Naive B cell (primary cell): ENCODE measurements around the gene MAN1C1. TPM values are rescaled to one million over a fixed set of nuclear protein-coding genes. Genes with fewer than 3 reads are reported as not detected.
"Not testable (repeated sequence)": the region's sequence is repeated elsewhere in the genome, so short reads cannot be mapped to it uniquely, and the experiment has no call there.

Experiments used
- ATAC-seq, 2 donors: fragments of 150-1000 bp; cut with Tn5 transposase; 2 replicates each; pipeline ENCODE4 v1.10.0; 2021; ENCODE audit warnings: low read depth in 2 of 2, mild to moderate bottlenecking in 2 of 2, moderate library complexity in 2 of 2
- DNase-seq: peaks from one replicate; pipeline ENCODE4 v3.0.0; 2022
- H3K27ac Mint-ChIP-seq, 6 donors: one replicate each; pipeline ENCODE4 v1.8.0; 2020 to 2022; ENCODE audit warnings: mild to moderate bottlenecking in 6 of 6, mixed read lengths in 6 of 6, moderate library complexity in 5 of 6, inconsistent platforms in 2 of 6
- H3K27me3 Mint-ChIP-seq, 3 donors: one replicate each; pipeline ENCODE4 v1.8.0; 2021 to 2022; ENCODE audit warnings: mixed read lengths in 3 of 3, mild to moderate bottlenecking in 1 of 3
- H3K36me3 Mint-ChIP-seq, 2 donors: one replicate each; pipeline ENCODE4 v1.8.0; 2020 to 2022; ENCODE audit warnings: mixed read lengths in 2 of 2, inconsistent platforms in 1 of 2, mild to moderate bottlenecking in 1 of 2
- H3K4me1 Mint-ChIP-seq, 3 donors: one replicate each; pipeline ENCODE4 v1.8.0; 2020 to 2022; ENCODE audit warnings: mixed read lengths in 3 of 3, inconsistent platforms in 1 of 3, mild to moderate bottlenecking in 1 of 3, moderate library complexity in 1 of 3
- H3K4me3 Mint-ChIP-seq, 8 donors: one replicate each; pipeline ENCODE4 v1.8.0; 2020 to 2022; ENCODE audit warnings: mild to moderate bottlenecking in 8 of 8, mixed read lengths in 8 of 8, moderate library complexity in 8 of 8, inconsistent platforms in 2 of 8
- H3K9me3 Mint-ChIP-seq, 7 donors: one replicate each; pipeline ENCODE4 v1.8.0; 2020 to 2022; ENCODE audit warnings: mixed read lengths in 7 of 7, mild to moderate bottlenecking in 5 of 7, inconsistent platforms in 2 of 7, moderate library complexity in 1 of 7
- polyA plus RNA-seq, 6 donors: library from polyadenylated mRNA; unstranded; fragments of 300-500 nt; fragmentation: Illumina TruSeq; gene quantifications; one replicate each; pipeline ENCODE4 v1.2.3, GENCODE V29; 2021; ENCODE audit warnings: low read depth in 6 of 6

The MAN1C1 gene
- polyA plus RNA-seq, 6 donors from 2014 or later = 0.16 to 0.52 (median 0.44) TPM; not detected in 3

DNA sequence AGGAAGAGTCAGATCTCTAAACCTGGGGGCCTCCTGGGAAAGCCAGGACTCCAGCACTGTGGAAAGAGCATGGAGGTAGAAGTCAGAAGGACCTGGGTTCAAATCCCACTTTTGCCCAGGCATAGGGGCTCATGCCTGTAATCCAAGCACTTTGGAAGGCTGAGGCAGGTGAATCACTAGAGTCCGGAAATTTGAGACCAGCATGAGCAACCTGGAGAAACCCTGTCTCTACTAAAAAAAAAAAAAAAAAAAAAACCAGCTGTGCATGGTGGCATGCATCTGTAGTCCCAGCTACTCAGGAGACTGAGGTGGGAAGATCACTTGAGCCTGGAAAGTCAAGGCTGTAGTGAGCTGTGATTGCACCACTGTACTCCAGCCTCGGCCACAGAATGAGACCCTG lies 41.4 kb upstream of the MAN1C1 start:
- Mint-ChIP-seq H3K36me3 (no peaks in the 10 kb centered on the region), H3K27me3 (peaks cover 0 to 13% (median 5%) of the 10 kb centered on the region in 3 donors), H3K27ac (peak overlapping the region in 1 of 6 donors; percentile 54), H3K4me1 (peaks cover 0 to 7% (median 3%) of the 10 kb centered on the region in 3 donors), H3K9me3 (no peaks in the 10 kb centered on the region), H3K4me3 (no peak overlapping the region)
- no peak for DNase-seq
- no peak for ATAC-seq

DNA sequence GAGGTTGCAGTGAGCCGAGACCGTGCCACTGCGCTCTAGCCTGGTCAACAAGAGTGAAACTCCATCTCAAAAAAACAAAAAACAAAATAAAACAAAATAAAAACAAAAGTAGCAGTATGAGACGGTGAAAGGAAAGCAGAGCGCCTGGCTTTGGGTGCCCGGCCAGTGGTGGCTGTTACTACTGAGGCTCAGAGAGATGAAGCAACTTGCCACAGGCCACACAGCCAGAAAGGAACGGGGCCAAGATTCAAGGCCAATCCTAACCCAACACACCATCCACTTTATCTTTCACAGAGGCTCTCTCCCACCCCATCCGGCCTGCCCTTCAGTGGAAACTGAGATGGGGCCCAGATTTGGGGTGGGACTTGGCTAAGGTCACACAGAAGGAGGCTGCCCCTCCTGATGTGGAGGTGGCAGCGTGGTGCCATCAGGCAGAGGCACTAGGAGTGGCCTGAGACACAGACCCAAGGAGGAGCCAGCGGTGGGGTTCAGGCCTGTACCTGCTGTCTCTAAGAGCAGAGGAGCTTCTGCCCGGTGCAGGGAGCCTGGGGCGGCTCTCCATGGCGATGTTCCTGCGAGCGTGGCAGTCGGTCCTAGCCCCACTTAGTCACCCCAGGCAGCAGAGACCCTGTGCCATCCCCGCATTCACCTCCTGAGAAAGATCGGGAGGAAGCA lies 40.0 kb upstream of the MAN1C1 start:
- Mint-ChIP-seq H3K27me3 (peaks cover 0 to 12% (median 5%) of the 10 kb centered on the region in 3 donors), H3K4me1 (peaks cover 0 to 7% (median 3%) of the 10 kb centered on the region in 3 donors), H3K27ac (peak overlapping the region in 1 of 6 donors; percentile 78), H3K9me3 (no peaks in the 10 kb centered on the region), H3K36me3 (no peaks in the 10 kb centered on the region), H3K4me3 (no peak overlapping the region)
- DNase-seq = no peak
- ATAC-seq = no peak

DNA sequence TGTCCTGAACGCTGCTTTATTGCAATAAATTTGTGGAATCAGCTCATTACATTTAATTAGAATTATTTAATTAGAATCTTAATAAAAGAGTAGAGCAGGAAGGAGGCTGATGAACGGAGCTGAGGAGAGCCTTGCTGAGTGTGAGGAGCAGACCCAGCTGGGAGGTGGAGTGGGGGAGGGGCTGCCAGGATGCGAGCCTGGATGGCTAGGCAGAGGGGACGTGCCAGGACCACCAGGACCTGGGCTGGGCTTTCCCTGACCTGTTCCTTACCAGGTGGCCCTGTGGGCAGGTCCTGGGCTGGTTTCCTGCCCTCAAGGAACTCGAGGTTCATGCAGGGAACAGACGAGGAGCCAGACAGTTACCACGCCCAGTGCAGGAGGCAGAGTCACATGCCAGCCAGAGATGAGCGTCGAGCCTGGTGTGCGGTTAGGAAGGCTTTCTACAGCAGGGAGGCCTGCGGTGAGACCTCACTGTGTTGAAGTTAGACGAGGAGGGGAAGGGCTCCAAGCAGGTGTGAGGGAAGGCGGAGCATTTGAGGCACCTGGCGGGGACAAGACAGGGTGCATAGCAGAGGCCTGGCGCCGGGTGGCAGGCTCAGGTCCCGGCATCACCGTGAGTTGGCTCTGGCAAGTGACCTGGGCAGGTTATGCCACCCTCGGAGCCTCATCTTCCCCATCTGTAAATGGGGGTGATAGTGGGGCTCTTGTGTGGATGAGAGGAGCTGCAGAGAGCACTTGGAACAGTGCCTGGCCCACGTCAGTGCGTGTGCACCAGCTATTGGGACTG lies 39.3 kb upstream of the MAN1C1 start:
- DNase-seq = no peak
- no peak for ATAC-seq
- Mint-ChIP-seq H3K4me3 (no peak overlapping the region), H3K36me3 (no peaks in the 10 kb centered on the region), H3K9me3 (no peaks in the 10 kb centered on the region), H3K27me3 (peaks cover 0 to 8% (median 5%) of the 10 kb centered on the region in 3 donors), H3K4me1 (peaks cover 0 to 7% (median 3%) of the 10 kb centered on the region in 3 donors), H3K27ac (no peak overlapping the region)

DNA sequence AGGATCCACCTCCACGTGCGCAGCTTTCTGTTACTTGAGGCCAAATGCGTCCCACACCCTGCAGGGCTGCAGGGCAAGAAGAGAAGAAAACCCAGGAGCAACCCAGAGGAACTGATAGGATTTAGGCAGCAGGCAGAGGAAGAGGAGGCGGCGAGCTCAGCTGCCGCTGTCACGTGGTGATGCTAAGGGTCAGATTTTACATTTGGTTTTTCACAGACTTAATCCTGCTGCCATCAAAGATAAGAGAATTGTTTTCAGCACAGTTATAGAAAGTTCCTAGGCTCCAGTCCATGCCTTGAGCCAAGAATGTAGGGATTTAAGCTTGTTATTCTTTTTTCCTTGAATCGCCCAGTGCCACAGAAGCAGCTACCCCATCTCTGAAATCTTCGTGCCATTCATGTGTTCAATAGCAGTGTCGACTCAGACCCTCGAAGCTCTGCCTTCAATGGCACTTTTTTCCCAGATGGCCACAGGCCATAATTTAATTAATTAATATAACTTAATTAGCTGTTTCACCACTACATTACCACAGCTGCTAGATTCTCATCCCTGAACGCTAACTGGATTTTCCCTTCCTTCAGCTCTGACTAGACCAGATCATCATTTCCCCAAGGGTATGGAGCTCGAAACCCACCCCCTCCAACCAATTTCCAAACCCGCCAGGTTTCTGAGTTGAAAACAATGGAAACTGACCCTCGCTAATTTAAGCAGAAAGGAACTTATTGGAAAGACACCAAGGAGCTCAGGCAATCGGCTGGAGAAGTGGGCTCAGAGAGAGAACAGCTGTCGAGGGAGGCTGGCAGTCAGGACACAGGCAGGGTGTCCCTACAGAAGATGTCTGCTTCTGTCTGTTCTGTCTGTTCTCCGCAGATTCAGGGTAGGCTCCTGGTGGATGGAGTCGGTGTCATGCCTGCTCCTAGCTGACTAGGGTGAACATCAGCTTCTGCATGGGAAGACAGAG lies 37.0 kb upstream of the MAN1C1 start:
- Mint-ChIP-seq H3K4me3 (no peak overlapping the region), H3K27ac (peak overlapping the region in 2 of 6 donors; percentile 59 to 60), H3K27me3 (no peaks in the 10 kb centered on the region), H3K9me3 (peaks cover 0 to 2% (median 0%) of the 10 kb centered on the region in 7 donors), H3K36me3 (no peaks in the 10 kb centered on the region), H3K4me1 (peaks cover 4 to 12% (median 11%) of the 10 kb centered on the region in 3 donors)
- no peak for DNase-seq
- ATAC-seq = no peak

DNA sequence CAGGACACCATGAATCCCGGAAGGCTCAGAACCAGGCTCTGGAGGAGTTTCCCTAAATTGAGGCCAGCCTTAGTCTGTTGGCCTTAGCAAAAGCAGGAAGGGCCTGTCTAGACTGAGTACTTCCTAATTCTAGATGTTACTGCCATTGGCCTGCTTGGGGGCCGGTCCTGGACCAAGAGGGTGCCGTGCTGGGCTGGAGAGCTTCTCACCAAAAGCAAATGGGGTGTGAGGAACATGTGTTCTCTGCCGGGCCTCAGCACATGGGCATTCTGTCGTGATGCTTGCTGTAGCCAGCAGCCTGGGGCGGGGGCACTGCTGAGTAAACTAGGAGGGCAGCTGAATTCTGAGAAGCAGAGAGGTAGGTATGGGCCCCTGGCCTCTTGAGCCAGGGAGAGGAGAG lies 35.7 kb upstream of the MAN1C1 start:
- H3K27ac Mint-ChIP-seq = no peak overlapping the region
- ATAC-seq (no peak), DNase-seq (no peak)
- H3K27me3 Mint-ChIP-seq = no peaks in the 10 kb centered on the region
- H3K4me3 Mint-ChIP-seq = no peak overlapping the region
- H3K4me1 Mint-ChIP-seq = peaks cover 11 to 24% (median 21%) of the 10 kb centered on the region in 3 donors
- H3K9me3 Mint-ChIP-seq = peaks cover 0 to 2% (median 0%) of the 10 kb centered on the region in 7 donors
- no peaks in the 10 kb centered on the region for H3K36me3 Mint-ChIP-seq

DNA sequence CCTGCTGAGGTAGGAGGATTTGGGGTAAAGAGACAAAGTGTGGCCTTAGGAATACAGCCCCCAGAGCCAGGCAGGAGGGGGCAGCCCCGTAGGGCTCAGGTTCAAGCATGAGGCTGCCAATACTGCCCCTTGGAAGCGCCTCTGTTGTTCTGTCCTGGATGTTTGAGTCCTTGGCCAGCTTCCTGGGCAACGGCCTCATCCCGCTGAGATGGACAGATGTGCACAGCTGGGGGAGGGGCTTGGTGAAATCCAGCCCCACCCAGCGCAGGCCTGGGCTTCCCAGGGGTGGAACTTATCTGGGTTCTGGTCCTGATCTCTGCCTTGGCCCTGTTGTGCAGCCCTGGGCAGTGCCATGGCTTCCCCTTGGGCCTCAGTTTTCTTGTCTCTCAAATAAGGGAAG lies 34.8 kb upstream of the MAN1C1 start:
- H3K27me3 Mint-ChIP-seq = no peaks in the 10 kb centered on the region
- H3K4me3 Mint-ChIP-seq = no peak overlapping the region
- no peaks in the 10 kb centered on the region for H3K36me3 Mint-ChIP-seq
- peaks cover 11 to 31% (median 29%) of the 10 kb centered on the region in 3 donors for H3K4me1 Mint-ChIP-seq
- DNase-seq (no peak), ATAC-seq (no peak)
- peak overlapping the region in 3 of 6 donors; percentile 33 to 70 (median 33) for H3K27ac Mint-ChIP-seq
- H3K9me3 Mint-ChIP-seq = peaks cover 0 to 2% (median 0%) of the 10 kb centered on the region in 7 donors

DNA sequence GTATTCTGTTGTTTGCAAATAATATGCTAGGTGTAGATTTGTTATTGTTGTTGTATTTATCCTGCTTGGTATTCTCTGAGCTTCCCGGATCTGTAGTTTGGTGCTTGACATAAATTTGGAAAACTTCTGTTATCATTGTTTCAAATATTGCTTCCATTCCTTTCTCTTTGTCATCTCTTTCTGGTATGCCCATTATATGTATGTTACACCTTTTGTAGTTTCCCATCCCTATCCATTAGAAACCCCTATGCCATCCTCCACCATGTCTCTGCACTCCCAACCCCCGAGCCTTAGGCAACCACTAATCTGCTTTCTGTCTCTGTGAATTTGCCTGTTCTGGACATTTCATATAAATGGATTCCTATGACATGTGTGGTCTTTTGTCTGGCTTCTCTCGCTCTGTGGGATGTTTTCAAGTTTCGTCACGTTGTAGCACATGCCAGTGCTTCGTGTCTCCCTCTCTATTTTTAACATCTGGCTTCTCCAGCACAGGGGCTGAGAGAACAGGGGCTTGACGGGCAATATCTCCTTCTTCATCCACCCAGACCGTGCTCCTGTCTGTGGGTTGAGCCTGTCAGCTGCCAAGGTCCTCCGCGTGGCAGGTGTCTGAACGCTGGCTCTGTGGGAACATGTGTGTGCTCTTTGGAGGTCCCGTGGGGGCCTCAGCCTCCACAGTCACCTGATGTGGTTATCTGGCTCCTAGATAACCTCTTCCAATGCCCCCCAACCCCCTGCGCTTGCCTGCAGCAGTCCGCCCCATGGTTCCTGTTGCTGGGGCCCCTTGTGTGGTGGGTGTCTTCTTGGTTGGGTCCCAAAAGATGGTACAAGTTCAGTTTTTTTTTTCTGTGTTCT lies 32.8 kb upstream of the MAN1C1 start:
- no peaks in the 10 kb centered on the region for H3K27me3 Mint-ChIP-seq
- peaks cover 11 to 31% (median 29%) of the 10 kb centered on the region in 3 donors for H3K4me1 Mint-ChIP-seq
- H3K27ac Mint-ChIP-seq = peak overlapping the region in 4 of 6 donors; percentile 35 to 76 (median 49)
- no peak for ATAC-seq
- no peak overlapping the region for H3K4me3 Mint-ChIP-seq
- H3K9me3 Mint-ChIP-seq = peaks cover 0 to 2% (median 0%) of the 10 kb centered on the region in 7 donors
- no peaks in the 10 kb centered on the region for H3K36me3 Mint-ChIP-seq
- no peak for DNase-seq

DNA sequence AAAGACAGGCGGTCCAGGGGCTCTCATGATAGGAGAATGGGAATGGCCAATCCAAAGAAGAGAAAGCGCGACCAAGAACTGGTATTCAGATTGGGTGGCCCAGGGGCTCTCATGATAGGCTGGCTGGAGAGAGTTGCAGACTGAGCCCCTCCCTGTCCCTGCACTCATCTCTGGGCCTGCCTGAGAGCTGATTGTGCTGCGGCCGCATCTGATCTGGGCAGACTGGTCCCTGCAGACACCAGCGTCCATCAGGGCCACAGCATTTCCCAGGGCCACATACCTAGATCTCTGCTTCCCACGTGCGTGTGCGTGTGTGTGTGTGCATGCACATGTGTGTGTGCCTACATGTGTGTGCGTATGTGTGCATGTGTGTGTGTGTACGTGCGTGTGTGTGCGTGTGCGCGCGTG lies 30.4 kb upstream of the MAN1C1 start:
- Mint-ChIP-seq H3K4me3 (peak overlapping the region in 4 of 8 donors; percentile 5 to 70 (median 43)), H3K36me3 (no peaks in the 10 kb centered on the region), H3K4me1 (peaks cover 11 to 31% (median 29%) of the 10 kb centered on the region in 3 donors)

DNA sequence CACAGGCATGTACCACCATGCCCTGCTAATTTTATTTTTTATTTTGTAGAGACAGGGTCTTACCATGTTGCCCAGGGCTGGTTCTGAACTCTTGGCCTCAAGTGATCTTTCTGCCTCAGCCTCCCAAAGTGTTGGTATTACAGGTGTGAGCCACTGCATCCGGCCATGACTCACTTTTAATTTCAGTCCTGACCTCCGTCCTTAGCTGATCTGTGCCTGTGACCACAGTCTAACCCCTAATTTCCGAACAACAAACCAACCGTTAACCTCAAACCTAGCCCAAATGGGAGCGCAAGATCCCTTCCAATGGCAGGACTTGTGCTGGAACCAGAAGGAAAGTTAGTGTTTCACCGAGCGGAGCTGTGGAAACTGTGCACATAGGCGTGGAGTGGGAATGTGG lies 29.3 kb upstream of the MAN1C1 start:
- H3K27me3 Mint-ChIP-seq = no peaks in the 10 kb centered on the region
- peak overlapping the region in 1 of 8 donors; percentile 70 for H3K4me3 Mint-ChIP-seq

More for the DNA sequence above, 30.4 kb upstream of the MAN1C1 start:
- peak overlapping the region in 5 of 6 donors; percentile 27 to 84 (median 66) for H3K27ac Mint-ChIP-seq
- H3K27me3 Mint-ChIP-seq = no peaks in the 10 kb centered on the region
- ATAC-seq (no peak), DNase-seq (no peak)
- H3K9me3 Mint-ChIP-seq = peaks cover 0 to 2% (median 0%) of the 10 kb centered on the region in 7 donors

DNA sequence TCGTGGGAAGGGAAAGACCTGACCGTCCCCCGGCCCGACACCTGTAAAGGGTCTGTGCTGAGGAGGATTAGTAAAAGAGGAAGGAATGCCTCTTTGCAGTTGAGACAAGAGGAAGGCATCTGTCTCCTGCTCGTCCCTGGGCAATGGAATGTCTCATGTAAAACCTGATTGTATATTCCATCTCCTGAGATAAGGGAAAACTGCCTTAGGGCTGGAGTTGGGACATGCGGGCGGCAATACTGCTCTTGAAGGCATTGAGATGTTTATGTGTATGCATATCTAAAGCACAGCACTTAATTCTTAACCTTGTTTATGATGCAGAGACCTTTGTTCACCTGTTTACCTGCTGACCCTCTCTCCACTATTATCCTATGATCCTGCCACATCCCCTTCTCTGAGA lies 28.4 kb upstream of the MAN1C1 start:
- H3K36me3 Mint-ChIP-seq, H3K27me3 Mint-ChIP-seq, ATAC-seq, H3K9me3 Mint-ChIP-seq, H3K4me3 Mint-ChIP-seq, H3K27ac Mint-ChIP-seq, DNase-seq: not testable (repeated sequence)
- peaks cover 11 to 31% (median 29%) of the 10 kb centered on the region in 3 donors for H3K4me1 Mint-ChIP-seq

More for the DNA sequence above, 29.3 kb upstream of the MAN1C1 start:
- Mint-ChIP-seq H3K9me3 (peaks cover 0 to 2% (median 0%) of the 10 kb centered on the region in 7 donors), H3K36me3 (no peaks in the 10 kb centered on the region), H3K27ac (peak overlapping the region in 1 of 6 donors; percentile 64), H3K4me1 (peaks cover 11 to 31% (median 29%) of the 10 kb centered on the region in 3 donors)
- ATAC-seq (no peak), DNase-seq (no peak)

DNA sequence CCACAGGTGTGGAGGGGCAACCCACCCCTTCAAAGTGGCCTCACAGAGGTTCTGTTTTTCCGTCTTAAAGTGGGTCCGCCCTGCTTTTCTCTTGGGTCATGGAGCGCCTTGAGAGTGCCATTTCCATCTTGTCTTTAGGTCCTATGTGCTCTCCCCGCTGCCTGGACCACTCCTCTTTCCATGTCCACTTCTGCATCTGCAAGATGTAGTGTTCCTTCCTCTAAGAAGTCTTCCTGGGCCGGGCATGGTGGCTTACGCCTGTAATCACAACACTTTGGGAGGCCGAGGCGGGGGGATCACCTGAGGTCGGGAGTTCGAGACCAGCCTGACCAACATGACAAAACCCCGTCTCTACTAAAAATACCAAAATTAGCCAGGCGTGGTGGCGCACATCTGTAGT lies 27.8 kb upstream of the MAN1C1 start:
- not testable (repeated sequence) for H3K9me3 Mint-ChIP-seq, H3K27me3 Mint-ChIP-seq, ATAC-seq, H3K4me3 Mint-ChIP-seq, DNase-seq, H3K36me3 Mint-ChIP-seq
- H3K4me1 Mint-ChIP-seq = peaks cover 10 to 27% (median 24%) of the 10 kb centered on the region in 3 donors
- peak overlapping the region in 1 of 6 donors; percentile 27 for H3K27ac Mint-ChIP-seq
